Colonic mucosa (tissue), 4 donors: ENCODE measurements around the gene LAMP1. TPM values are rescaled to one million over a fixed set of nuclear protein-coding genes. Genes with fewer than 3 reads are reported as not detected.

Source experiments
- DNase-seq: peaks from one replicate; pipeline ENCODE4 v3.0.0-alpha.2; 2020
- H3K27ac ChIP-seq: fragments of 200-600 bp; one replicate; pipeline ENCODE4 v1.8.0; 2021
- H3K27me3 ChIP-seq: fragments of 200-600 bp; one replicate; pipeline ENCODE4 v1.8.0; 2021
- H3K36me3 ChIP-seq: fragments of 200-600 bp; one replicate; pipeline ENCODE4 v1.8.0; 2021
- H3K4me1 ChIP-seq: fragments of 200-600 bp; one replicate; pipeline ENCODE4 v1.8.0; 2021; ENCODE audit warnings: mild to moderate bottlenecking
- H3K4me3 ChIP-seq: fragments of 200-600 bp; one replicate; pipeline ENCODE4 v1.8.0; 2021
- H3K9ac ChIP-seq, 2 donors: one replicate each; pipeline ENCODE4 v1.7.0; 2013; ENCODE audit warnings: control low read depth in 2 of 2, low read depth in 2 of 2, low read length in 2 of 2
- H3K9me3 ChIP-seq: fragments of 200-600 bp; one replicate; pipeline ENCODE4 v1.8.0; 2021
- intact Hi-C: fragments of 100-400 bp; cut with DNase I; formaldehyde crosslinking; loops from one replicate; pipeline ENCODE4 v1.14.1; 2022
- total RNA-seq, 2 donors: library from RNA; stranded (reverse); fragmentation: NEBNext Ultra II Directional in 1 of 2; extraction: Animal tissue kit (Norgen Biotek cat#: 25700) in 1 of 2; gene quantifications; one replicate each; pipeline ENCODE4 v1.2.1, GENCODE V29; 2021
- TF ChIP-seq, protein P1 (sequence below): fragments of 200-600 bp; IDR thresholded peaks from one replicate; pipeline ENCODE4 v1.8.0; 2022; ENCODE audit warnings: antibody characterized with exemption, mild to moderate bottlenecking
- donor health status: healthy.
- donor health status: DM: no; HTN: no; CAD: no.
- donor health status: DM: no; HTN: no; CAD: no.

LAMP1 gene
- total RNA-seq, 2 donors from 2014 or later: 184 to 226 TPM

DNA sequence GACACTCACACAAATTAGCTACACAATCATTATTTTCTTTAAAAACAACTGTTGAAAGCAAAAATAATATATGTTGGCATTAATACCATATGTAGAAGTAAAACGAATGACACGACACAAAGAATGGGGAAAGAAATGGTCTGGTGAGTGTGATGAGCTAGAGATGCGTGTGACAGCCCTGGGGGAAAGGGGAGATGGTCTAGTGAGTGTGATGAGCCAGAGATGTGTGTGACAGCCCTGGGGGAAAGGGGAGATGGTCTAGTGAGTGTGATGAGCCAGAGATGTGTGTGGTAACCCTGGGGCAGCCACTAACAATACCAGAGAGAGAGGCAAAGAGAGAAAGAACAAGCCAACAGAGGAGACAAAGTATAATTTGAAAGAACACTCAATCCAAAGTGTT lies 22.3 kb upstream of the LAMP1 start:
- Histone ChIP-seq H3K36me3 (no peaks in the 10 kb centered on the region), H3K4me1 (no peaks in the 10 kb centered on the region), H3K27ac (no peak overlapping the region), H3K9me3 (no peaks in the 10 kb centered on the region), H3K27me3 (no peaks in the 10 kb centered on the region), H3K9ac (no peak overlapping the region), H3K4me3 (no peak overlapping the region)
- no peak for DNase-seq
- TF ChIP-seq, protein P1, sequence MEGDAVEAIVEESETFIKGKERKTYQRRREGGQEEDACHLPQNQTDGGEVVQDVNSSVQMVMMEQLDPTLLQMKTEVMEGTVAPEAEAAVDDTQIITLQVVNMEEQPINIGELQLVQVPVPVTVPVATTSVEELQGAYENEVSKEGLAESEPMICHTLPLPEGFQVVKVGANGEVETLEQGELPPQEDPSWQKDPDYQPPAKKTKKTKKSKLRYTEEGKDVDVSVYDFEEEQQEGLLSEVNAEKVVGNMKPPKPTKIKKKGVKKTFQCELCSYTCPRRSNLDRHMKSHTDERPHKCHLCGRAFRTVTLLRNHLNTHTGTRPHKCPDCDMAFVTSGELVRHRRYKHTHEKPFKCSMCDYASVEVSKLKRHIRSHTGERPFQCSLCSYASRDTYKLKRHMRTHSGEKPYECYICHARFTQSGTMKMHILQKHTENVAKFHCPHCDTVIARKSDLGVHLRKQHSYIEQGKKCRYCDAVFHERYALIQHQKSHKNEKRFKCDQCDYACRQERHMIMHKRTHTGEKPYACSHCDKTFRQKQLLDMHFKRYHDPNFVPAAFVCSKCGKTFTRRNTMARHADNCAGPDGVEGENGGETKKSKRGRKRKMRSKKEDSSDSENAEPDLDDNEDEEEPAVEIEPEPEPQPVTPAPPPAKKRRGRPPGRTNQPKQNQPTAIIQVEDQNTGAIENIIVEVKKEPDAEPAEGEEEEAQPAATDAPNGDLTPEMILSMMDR: no peak
- intact Hi-C loops: loop anchor here (5.0 kb wide), 1 partner anchor 118 kb away; no protein-coding TSS in a partner anchor

DNA sequence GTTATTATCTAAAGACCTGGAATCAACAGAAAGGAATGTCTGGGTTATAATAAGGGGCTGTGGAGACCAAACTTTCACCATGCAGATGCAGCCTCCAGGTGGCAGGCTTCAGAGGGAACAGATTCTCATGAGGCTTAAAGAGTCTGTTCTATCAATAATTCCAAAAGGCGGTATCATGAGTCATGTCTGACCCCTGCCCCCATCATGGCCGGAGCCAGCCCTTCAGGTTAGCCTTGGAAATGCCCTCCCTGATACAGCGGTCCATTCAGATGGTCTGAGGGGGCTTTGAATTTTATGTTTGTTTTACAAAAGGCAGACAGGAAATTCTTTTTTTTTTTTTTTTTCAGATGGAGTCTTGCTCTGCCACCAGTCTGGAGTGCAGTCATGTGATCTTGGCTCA lies 21.7 kb upstream of the LAMP1 start:
- Histone ChIP-seq H3K4me3 (no peak overlapping the region), H3K36me3 (no peaks in the 10 kb centered on the region), H3K9me3 (no peaks in the 10 kb centered on the region), H3K27me3 (no peaks in the 10 kb centered on the region), H3K27ac (no peak overlapping the region), H3K4me1 (no peaks in the 10 kb centered on the region), H3K9ac (no peak overlapping the region)
- TF ChIP-seq, protein P1: no peak
- intact Hi-C loops: loop anchor here (5.0 kb wide), 1 partner anchor 117 kb away; no protein-coding TSS in a partner anchor
- DNase-seq: peak; percentile 39

DNA sequence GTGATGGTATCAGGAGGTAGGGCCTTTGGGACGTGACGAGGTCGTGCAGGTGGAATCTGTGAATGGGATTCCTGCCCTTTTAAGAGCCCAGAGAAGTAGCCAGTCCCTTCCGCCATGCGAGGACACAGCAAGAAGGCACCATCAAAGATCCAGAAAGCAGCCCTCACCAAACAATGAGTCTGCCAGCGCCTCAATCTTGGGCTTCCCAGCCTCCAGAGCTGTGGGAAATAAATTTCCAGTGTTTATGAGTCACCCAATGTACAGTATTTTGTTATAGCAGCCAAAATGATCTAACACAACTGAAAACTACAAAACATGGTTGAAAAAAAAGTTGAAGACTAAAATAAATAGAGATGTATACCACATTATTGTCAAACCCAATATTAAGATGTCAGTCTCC lies 16.9 kb upstream of the LAMP1 start:
- TF ChIP-seq, protein P1: no peak
- Histone ChIP-seq H3K4me3 (no peak overlapping the region), H3K9ac (no peak overlapping the region), H3K4me1 (no peaks in the 10 kb centered on the region), H3K27me3 (no peaks in the 10 kb centered on the region), H3K9me3 (no peaks in the 10 kb centered on the region), H3K36me3 (no peaks in the 10 kb centered on the region), H3K27ac (no peak overlapping the region)
- no peak for DNase-seq
- intact Hi-C loops: no loop called here

DNA sequence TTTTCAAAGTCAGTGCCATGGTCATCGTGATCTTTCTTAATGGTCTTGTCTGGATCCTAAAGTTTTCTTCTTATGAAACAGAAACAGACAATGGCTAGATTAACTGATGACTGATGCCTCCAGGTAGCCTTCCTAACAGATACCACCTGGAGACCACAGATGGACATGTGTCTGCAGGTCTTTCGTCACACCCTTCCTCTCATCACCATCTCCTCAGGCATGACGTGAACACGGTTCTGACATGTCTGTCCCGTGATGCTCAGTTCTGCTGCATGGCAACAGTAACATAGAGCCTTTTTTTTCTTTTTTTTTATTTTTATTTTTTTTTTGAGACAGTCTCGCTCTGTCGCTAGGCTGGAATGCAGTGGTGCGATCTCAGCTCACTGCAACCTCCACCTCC lies 13.1 kb upstream of the LAMP1 start:
- Histone ChIP-seq H3K9ac (no peak overlapping the region), H3K27me3 (no peaks in the 10 kb centered on the region), H3K27ac (no peak overlapping the region), H3K4me3 (no peak overlapping the region), H3K36me3 (no peaks in the 10 kb centered on the region), H3K4me1 (no peaks in the 10 kb centered on the region), H3K9me3 (no peaks in the 10 kb centered on the region)
- DNase-seq: no peak
- TF ChIP-seq, protein P1: no peak
- intact Hi-C loops: no loop called here

DNA sequence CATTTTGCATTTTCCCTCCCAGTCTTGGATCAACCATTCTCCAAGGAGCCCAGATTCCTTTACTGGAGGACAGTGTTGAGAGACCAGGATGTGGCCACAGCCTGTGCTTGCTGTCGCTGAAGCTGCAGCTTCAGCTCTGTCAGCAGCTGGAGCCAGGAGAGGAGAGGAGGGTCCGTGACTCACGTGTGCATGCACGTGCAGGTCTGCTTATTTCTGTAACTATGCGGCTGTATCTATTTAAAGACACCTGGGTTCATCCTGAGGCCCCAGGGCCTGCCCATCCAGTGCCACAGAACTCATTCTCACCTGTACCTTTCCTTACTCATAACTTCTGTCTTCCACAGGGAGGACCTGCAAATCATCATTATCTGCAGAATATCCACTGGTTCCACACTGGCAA lies 8.2 kb upstream of the LAMP1 start:
- TF ChIP-seq, protein P1: no peak
- Histone ChIP-seq H3K9ac (no peak overlapping the region), H3K4me3 (no peak overlapping the region), H3K4me1 (no peaks in the 10 kb centered on the region), H3K27ac (no peak overlapping the region), H3K27me3 (no peaks in the 10 kb centered on the region), H3K9me3 (no peaks in the 10 kb centered on the region), H3K36me3 (no peaks in the 10 kb centered on the region)
- no peak for DNase-seq
- intact Hi-C loops: no loop called here

DNA sequence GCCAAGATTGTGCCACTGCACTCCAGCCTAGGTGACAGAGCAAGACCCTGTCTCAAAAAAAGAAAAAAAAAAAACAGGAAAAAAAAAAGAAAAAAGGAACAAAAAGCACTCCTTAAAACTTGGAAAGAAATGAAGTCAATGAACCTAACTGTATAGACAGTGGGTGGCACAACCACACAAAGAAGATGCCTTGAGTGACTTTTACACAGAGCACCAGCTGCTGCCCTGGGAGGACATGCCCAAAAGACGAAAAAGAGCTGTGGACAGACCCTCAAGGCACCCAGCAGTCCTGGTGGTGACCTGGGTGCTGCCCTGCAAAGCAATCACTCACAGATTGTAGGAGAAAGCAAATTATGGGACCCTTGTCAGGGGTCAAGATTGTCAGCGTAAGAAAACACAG lies 5.9 kb upstream of the LAMP1 start:
- Histone ChIP-seq H3K4me3 (no peak overlapping the region), H3K9ac (no peak overlapping the region), H3K4me1 (no peaks in the 10 kb centered on the region), H3K27me3 (no peaks in the 10 kb centered on the region), H3K27ac (no peak overlapping the region), H3K9me3 (no peaks in the 10 kb centered on the region), H3K36me3 (no peaks in the 10 kb centered on the region)
- intact Hi-C loops: no loop called here
- TF ChIP-seq, protein P1: no peak
- no peak for DNase-seq
